ENCODE measurements around the gene CRMP1.

- TF ChIP-seq CTCF (IDR thresholded peaks at IDR 0.05) = no peak
- TF ChIP-seq POLR2A (IDR thresholded peaks at IDR 0.05) = no peak
These were observed 95.0 kb downstream of the CRMP1 start for GRCh38 chr4:5797866-5798265.

Data from thyroid gland (tissue), 4 donors.